Osteoblast (primary cell): Measurements from ENCODE around the gene ACD. TPM values are rescaled to one million over a fixed set of nuclear protein-coding genes. Genes with fewer than 3 reads are reported as not detected.

Experiments used
- DNase-seq: peaks from one replicate; pipeline ENCODE4 v3.0.0; 2011; ENCODE audit warnings: low spot score, mixed read lengths; ENCODE audit not compliant: insufficient read length; ENCODE audit errors: missing footprints
- H2AFZ ChIP-seq: 2 replicates; pipeline ENCODE4 v1.6.0; 2011; ENCODE audit warnings: mild to moderate bottlenecking, low read length
- H3K27ac ChIP-seq: 2 replicates; pipeline ENCODE4 v1.5.1; 2011; ENCODE audit warnings: mild to moderate bottlenecking, low read depth, low read length, moderate library complexity
- H3K27me3 ChIP-seq: 2 replicates; pipeline ENCODE4 v1.6.0; 2012; ENCODE audit warnings: mild to moderate bottlenecking, control low read depth, inconsistent platforms, low read length, moderate library complexity; ENCODE audit not compliant: insufficient read depth
- H3K36me3 ChIP-seq: 2 replicates; pipeline ENCODE4 v1.5.1; 2011; ENCODE audit warnings: mild to moderate bottlenecking, low read length, control low read depth, moderate library complexity; ENCODE audit not compliant: insufficient read depth
- H3K4me1 ChIP-seq: 2 replicates; pipeline ENCODE4 v1.5.1; 2011; ENCODE audit warnings: mild to moderate bottlenecking, low read length, control low read depth, moderate library complexity; ENCODE audit not compliant: insufficient read depth
- H3K4me2 ChIP-seq: 2 replicates; pipeline ENCODE4 v1.6.0; 2011; ENCODE audit warnings: mild to moderate bottlenecking, low read length; ENCODE audit not compliant: insufficient read depth
- H3K4me3 ChIP-seq: fragments of 200-600 bp; sonication (generic); 3 replicates; pipeline ENCODE4 v1.5.1; 2012; ENCODE audit warnings: mild to moderate bottlenecking, low read length, inconsistent platforms; ENCODE audit not compliant: insufficient read depth
- H3K79me2 ChIP-seq: 2 replicates; pipeline ENCODE4 v1.6.0; 2012; ENCODE audit warnings: mild to moderate bottlenecking, low read length, control low read depth, inconsistent platforms; ENCODE audit not compliant: insufficient read depth
- H3K9me3 ChIP-seq: 2 replicates; pipeline ENCODE4 v1.5.1; 2011; ENCODE audit warnings: low read depth, low read length, control low read depth
- H4K20me1 ChIP-seq: 2 replicates; pipeline ENCODE4 v1.6.0; 2012; ENCODE audit warnings: mild to moderate bottlenecking, low read length, control low read depth; ENCODE audit not compliant: insufficient read depth
- CTCF ChIP-seq: IDR thresholded peaks from 2 replicates; pipeline ENCODE4 v1.5.1; 2011; ENCODE audit warnings: mild to moderate bottlenecking, low read depth, low read length, moderate library complexity; ENCODE audit errors: extremely low read depth
- total RNA-seq: library from RNA; depleted of rRNA; stranded (reverse); fragments of >200 nt; gene quantifications from 2 replicates; pipeline ENCODE4 v1.2.3, GENCODE V29; 2012

ACD gene
- total RNA-seq, 1 donor: 18.8 TPM

- Histone ChIP-seq H3K27ac (no peak overlapping the region), H3K27me3 (peaks cover 73% of the 10 kb centered on the region), H4K20me1 (peaks cover 9% of the 10 kb centered on the region), H3K4me3 (no peak overlapping the region), H3K9me3 (no peaks in the 10 kb centered on the region), H3K4me1 (no peaks in the 10 kb centered on the region), H2AFZ (no peak overlapping the region), H3K4me2 (no peak overlapping the region), H3K79me2 (no peaks in the 10 kb centered on the region), H3K36me3 (no peaks in the 10 kb centered on the region)
- peak; percentile 87 for DNase-seq
- TF ChIP-seq CTCF: no peak
Measured at GRCh38 chr16:67651847-67652246, 8.2 kb downstream of the ACD start.

- peak; percentile 87 for DNase-seq
- H2AFZ ChIP-seq: no peak overlapping the region
- H4K20me1 ChIP-seq: peaks cover 9% of the 10 kb centered on the region
- no peaks in the 10 kb centered on the region for H3K4me1 ChIP-seq
- H3K79me2 ChIP-seq: no peaks in the 10 kb centered on the region
- no peak for TF ChIP-seq CTCF
- H3K9me3 ChIP-seq: no peaks in the 10 kb centered on the region
- H3K4me2 ChIP-seq: no peak overlapping the region
- no peak overlapping the region for H3K4me3 ChIP-seq
- no peak overlapping the region for H3K27ac ChIP-seq
- H3K36me3 ChIP-seq: no peaks in the 10 kb centered on the region
- peaks cover 80% of the 10 kb centered on the region for H3K27me3 ChIP-seq
Measured at GRCh38 chr16:67651039-67651438, 9.0 kb downstream of the ACD start.

GRCh38 chr16:67650023-67650422, 10.0 kb downstream of the ACD start:
- peak; percentile 82 for DNase-seq
- peaks cover 9% of the 10 kb centered on the region for H4K20me1 ChIP-seq
- no peak for TF ChIP-seq CTCF
- H3K4me3 ChIP-seq: no peak overlapping the region
- no peaks in the 10 kb centered on the region for H3K9me3 ChIP-seq
- no peaks in the 10 kb centered on the region for H3K79me2 ChIP-seq
- H3K4me2 ChIP-seq: no peak overlapping the region
- H3K36me3 ChIP-seq: no peaks in the 10 kb centered on the region
- no peak overlapping the region for H3K27ac ChIP-seq
- no peak overlapping the region for H2AFZ ChIP-seq
- peaks cover 90% of the 10 kb centered on the region for H3K27me3 ChIP-seq
- no peaks in the 10 kb centered on the region for H3K4me1 ChIP-seq

- no peaks in the 10 kb centered on the region for H3K36me3 ChIP-seq
- TF ChIP-seq CTCF: no peak
- no peaks in the 10 kb centered on the region for H3K4me1 ChIP-seq
- H2AFZ ChIP-seq: no peak overlapping the region
- H3K9me3 ChIP-seq: no peaks in the 10 kb centered on the region
- peaks cover 9% of the 10 kb centered on the region for H4K20me1 ChIP-seq
- no peak overlapping the region for H3K27ac ChIP-seq
- peaks cover 88% of the 10 kb centered on the region for H3K27me3 ChIP-seq
- H3K79me2 ChIP-seq: no peaks in the 10 kb centered on the region
- H3K4me3 ChIP-seq: no peak overlapping the region
- no peak overlapping the region for H3K4me2 ChIP-seq
- peak; percentile 96 for DNase-seq
Measured at GRCh38 chr16:67649494-67649931, 10.5 kb downstream of the ACD start.
